GM18861 (cell line): ENCODE measurements around the gene HSPBAP1.
A peak's percentile ranks its signal among the peaks of the same experiment; 100 is the strongest.
"Not testable (repeated sequence)": the region's sequence is repeated elsewhere in the genome, so short reads cannot be mapped to it uniquely, and the experiment has no call there.

Source experiments
- ATAC-seq: cut with Tn5 transposase; IDR thresholded peaks from one replicate; pipeline ENCODE4 v1.9.1; 2021; ENCODE audit not compliant: unreplicated experiment

HSPBAP1 gene

DNA sequence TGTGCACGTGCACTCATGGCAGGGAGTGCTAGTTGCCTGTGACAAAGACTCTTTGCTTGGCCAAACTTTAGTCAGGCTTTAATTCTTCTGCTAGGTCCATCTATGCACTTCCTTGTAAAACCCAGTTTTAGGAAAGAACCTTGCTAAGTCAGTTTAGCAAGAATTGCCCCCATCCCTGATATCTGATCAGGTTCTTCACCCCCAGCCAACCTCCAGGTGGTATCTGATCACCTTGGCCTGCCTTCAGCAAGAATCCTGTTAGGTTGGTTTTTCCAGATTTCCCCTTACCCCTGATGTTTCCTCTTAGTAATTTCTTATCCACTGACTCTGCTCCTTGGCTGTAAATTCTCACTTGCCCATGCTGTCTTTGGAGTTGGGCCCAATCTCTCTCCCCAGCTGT is 8.4 kb downstream of the HSPBAP1 start:
- ATAC-seq = no peak

DNA sequence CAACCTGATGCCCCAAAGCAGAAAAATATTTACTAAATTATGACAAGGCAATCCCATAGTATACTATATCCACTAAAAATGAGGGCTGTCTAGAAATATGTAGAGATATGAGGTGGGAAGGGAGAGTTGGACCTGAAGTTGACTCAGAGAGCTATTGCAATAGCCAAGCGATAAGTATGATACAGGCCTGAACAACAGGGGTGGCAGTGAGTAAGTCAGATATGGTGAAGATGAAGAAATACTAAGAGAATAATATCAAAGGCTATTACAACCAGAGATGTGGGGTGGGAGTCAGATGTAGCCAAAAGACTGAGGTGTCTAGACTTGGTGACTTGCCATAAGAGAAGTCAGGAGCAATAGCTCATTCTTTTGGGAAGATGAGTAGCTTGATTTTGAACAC is 9.2 kb downstream of the HSPBAP1 start:
- no peak for ATAC-seq

DNA sequence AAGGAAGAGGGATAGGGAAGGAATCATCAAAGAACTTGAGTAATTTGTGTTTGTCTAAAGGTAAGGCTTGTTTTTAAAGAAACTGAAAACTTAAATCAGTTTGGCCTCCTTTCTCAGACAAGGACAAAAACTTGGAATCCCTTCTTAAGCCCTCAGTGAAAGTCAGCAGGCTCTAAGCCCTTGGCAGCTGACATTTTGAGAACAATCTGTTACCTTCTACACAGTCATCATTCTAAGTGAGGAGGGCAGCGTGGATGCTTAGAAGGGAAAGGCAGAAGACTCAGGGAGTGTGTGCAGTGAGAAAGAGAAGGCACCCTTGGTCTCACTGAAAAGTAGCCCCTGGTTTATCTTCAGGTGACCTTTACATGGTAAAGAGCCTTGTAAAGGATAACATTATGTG is 10.8 kb downstream of the HSPBAP1 start:
- no peak for ATAC-seq

DNA sequence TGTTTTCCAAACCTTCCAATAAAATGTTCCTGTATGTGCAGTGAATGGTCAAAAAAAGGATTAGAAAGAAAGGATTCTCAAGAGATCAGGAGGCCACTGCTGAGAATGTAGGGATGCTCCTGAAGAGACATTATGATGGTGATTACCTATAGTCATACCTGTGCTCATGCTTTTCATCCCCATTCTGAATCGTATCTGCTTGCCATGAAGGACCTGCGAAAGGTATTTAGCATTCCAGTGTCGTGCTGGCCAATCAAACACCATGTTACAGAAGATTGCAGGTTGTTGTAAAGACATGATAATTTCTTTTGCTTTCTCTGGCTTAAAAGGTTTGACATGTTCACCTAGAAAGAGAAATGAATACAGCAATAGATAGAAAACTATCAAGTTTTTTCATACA is 16.1 kb downstream of the HSPBAP1 start:
- ATAC-seq = no peak

DNA sequence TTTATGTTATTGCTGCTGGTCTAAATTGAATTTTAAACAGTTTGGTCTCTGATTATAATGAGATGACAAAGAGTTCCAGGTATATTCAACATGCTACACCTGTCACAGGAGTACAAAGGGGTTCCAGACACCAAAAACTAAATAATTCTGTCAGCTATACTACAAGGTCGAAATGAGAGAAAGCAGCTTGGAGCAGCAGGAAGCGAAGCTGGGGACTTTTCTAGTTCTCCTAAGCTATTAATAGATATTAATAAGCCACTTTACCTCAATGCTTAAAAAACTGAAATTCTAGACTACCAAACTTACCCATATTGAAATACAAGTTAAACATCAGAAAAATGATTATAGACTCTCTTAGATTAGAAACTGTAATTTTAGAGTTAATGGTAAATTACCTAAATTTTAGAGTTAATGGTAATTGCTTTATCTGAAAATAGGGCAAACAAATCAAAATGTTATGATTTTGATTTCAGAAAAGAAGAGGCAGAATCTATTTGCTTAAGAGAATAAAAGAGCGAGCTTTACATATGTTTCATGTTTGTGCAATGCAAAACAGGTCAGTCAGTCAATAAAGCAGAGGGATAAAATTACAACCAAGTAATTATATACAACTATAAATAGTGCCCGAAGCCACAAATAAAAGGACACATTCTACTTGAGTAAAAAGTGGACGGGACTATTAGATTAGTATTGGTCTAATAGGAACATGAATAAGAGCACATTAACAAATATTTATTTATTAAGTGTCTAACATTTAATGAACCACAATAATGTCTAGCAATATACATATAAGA is 16.8 kb downstream of the HSPBAP1 start:
- ATAC-seq = no peak

DNA sequence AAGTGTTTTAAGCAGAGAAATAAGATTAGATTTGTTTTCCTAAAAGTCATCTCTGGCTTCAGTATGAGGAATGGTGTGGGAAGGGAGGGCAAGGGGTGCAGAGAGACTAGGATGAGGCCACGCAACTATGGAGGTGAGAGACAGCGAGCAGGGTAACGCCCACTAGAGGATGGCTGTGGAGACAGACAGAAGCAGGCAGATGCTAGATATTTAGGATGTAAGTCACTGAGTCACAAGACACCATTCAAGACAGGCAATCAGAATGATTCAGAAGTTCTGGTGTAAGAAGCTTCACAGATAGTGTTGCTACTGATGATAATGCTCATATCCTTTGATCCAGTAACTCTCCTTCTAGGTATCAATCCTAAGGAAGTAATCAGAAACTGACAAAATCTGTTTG is 19.1 kb downstream of the HSPBAP1 start:
- no peak for ATAC-seq

DNA sequence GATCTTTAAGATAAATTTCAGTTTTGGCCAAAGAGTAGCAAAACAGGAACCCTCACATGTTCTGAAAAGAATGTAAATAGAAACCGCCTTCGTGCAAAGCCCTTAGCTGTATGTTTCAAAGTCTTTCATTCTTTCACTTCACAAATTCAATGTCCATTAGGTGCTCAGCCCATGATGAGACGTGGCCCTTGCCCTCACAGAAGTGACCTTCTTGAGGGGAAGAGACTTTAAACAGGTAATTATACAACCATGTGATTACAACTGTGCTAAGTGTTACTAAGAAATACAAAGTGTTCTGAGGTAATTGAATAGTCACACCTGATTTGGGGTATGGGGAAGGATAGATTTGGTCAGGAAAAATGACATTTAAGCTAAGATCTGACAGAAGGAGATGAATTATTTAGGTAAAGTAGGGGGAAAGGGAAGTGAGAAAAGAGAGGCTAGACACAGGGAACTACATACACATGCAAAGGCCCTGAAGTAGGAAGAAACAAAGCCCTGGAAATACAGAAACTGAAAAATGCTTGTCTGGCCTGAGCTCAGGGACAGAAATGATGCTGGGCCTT is 19.6 kb downstream of the HSPBAP1 start:
- ATAC-seq = no peak

DNA sequence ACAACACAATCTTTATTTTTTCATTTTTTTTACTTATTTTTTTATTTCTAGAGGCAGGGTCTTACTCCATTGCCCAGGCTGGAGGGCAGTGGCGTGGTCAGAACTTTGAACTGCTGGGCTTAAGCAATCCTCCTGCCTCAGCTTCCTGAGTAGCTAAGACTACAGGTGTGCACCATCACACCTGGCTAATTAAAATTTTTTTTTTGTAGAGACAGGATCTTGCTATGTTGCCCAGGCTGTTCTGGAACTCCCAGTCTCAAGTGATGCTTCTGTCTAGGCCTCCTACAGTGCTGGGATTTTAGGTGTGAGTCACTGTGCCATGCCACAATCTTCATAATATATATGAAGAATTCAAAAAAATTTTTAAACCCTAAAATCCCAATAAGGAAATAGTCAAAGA is 20.8 kb downstream of the HSPBAP1 start:
- ATAC-seq = no peak

DNA sequence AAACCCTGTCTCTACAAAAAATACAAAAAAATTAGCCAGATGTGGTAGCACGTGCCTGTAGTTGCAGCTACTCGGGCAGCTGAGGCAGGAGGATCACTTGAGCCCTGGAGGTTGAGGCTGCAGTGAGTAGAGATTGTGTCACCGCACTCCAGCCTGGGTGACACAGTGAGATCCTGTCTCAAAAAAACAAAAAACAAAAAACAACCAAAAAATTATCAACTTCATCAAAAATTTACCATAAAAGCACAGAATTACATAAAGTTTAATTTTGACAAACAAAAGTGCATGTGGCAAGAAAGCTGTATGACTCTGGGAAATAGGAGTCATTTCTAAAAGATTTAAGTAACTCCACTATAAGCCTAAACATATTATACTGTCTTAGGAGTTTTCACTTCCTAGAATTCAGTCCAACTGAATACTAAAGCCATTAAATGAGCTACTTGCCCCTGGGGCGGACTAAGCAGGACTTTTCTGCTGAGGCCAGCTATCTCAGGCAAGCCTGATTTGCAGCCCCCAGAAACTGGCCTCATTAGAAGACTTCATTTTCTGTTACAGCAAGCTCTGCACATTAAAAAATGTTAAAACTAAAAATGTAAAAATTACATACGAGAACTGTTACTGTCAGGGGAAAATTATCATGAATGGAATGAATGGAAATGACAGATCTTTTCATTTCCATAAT is 23.0 kb downstream of the HSPBAP1 start:
- ATAC-seq = no peak

DNA sequence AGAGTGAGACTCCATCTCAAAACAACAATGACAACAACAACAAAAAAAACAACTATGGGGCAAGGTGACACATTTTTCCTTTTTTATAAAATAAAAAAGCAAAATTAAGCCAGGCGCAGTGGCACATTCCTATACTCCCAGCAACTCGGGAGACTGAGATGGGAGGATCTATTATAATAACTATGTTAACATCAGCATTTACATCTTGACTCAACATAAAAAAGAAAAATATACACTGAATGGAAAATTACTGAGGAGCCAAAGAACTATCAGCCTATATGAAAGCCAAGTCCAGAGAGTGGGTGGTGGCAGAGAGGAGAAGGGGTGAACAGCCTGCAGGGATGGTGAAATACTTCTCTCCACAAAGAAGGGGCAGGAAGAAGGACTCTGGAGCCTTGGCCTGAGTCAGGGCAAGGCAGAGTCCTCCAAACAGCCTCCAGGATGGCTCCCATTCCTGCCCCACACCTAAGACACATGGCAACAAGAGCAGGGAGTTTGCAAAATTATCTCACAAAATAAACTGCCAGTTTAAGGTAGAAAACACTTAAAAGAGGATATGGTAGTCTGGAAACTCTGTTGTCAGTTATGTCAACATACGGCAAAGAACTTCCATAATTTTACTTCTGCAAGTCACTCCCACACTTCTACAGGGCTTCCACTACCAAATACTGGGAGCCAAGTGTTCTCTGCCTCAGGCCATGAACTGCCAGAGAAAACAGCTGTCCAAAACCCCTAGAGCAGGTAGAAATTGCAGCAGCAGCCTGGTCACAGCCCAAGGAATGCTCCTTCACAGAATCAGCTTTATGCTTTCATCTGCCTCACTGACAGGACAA is 25.9 kb downstream of the HSPBAP1 start:
- ATAC-seq = no peak

DNA sequence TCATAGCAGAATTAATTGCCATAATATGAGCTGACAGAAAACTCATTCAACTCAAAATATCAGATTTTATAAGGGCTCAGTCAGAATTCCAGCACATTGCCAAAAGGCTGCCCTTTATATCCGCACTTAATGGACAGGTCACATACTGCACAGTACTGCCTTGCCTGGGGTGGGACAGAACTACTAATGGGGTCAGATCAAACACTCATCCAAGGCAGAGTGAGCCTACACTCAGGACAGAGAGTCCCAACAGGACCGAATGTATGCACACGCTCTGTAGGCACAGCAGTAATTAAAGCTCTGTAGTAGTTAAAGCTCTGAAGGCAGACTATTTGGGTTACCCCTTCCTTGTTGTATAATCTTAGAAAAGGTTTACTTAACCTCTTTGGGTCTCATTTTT is 27.2 kb downstream of the HSPBAP1 start:
- no peak for ATAC-seq

DNA sequence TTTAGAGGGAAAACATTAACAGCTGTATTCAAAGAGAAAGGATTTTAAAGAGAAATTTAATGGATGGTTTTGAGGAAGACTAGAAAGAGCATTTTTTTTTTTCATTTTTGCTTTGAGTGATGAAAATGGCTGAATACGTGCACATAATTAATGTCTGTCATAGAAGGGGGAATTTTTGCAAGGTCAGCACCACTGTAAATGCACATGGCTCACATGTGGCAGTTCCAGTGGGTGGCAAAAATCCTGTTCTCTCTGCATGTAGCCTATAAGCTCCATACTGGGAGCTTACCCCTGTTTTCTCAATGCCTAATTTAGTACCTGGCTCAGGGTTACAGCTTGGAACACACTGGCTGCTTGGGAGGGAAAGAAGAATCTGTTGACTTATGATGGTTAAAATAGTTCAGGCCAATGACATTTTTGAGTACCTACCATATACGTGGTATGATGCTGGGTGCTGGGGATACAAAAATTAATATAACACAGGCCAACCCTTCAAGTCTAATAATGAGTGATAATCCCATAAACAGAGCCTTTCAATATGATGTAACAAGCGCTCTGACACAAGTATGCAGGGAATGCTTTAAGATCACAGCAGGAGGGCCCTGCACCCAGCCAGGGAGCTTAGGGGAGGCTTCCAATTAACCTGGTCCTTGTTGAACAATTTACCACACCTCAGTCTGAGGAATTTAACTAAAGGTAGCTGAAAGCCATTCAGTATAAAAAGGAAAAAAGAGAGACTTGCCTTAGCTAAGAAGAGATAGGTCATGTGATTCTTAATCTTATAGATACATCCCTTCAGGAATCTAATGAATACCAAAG is 33.0 kb downstream of the HSPBAP1 start:
- ATAC-seq = no peak

DNA sequence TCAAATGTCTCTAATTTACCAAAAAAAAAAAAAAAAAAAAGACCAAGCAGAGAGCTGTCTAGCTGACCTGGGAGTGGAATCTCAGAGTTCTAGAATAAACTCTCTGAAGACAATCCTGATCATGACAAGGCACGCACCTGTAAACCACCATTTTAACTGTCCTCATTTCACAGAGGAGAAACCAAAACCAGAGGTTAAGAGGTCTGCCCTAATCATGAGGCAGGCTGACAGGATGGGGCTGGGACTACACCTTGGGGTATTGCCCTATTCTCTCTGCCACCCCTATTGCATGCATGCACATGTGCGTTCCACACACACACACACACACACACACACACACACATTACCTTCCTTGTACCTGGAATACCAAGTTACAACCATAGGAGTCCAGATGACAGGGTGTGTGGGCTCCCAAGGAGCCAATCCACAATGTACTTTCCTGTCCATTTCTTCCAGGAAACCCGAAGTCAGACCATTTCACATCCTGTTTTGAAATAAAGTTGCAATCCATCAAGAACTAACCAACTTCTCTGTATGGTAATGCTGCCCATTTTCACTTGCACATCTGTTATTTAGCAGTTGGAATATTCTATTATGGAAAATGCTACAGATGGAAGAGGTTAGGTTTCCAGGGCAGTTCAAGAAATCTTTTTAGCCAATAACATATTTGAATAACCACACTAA is 34.6 kb downstream of the HSPBAP1 start:
- no peak for ATAC-seq

DNA sequence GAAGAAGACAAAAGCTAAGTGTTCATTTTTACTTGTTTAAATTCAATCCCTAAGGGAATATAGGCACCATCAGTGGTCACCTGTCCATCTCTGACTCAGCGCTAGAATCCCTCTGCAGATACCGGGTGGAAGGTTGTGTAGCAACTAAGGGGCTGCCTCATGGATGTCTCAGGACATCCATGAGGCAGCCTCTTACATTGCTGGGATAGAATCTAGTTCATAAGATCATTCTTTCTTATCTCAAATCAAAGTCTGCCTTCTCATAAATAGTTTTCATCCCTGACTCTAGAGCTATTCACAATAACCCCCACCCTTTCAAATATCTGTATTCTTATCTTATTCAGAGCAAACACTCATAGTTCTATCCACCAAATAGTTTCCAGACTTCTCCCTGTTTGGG is 38.1 kb downstream of the HSPBAP1 start:
- ATAC-seq = no peak

DNA sequence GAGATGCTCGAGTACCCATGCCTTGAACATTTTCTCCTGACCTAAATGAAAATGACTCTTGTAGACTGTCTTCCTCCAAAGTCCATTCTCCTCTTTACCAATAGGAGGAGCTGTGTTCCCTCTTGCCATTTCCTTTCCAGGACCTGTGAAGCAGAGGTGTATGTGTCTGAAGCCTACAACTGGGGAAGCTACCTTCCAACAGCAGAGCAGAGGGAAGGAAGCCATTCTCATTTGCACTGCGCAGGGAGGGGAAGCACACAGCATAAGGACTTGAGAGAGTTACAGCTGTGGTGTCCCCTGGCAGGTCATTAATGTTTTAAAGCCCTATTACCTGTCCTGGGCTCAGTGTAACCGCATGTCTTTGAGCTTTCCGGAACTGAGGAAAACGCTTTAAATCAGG is 38.7 kb downstream of the HSPBAP1 start:
- ATAC-seq = peak; percentile 62

DNA sequence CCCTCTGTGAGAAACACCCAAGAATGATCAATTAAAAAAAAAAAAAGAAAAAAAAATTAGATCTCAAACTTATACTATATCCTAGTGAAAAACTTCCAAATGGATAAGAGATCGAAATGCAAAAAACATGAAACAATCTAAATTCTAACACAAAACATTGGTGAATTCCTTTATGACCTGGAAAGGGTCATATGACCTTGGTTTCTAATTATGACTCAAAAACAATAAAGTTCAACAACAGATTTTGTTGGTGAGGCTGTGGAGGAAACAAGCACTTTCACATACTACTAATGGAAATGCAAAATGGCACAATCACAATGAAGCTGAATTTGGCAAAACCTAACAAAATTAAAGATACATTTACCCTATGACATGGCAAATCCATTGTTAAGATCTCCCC is 45.3 kb downstream of the HSPBAP1 start:
- no peak for ATAC-seq

DNA sequence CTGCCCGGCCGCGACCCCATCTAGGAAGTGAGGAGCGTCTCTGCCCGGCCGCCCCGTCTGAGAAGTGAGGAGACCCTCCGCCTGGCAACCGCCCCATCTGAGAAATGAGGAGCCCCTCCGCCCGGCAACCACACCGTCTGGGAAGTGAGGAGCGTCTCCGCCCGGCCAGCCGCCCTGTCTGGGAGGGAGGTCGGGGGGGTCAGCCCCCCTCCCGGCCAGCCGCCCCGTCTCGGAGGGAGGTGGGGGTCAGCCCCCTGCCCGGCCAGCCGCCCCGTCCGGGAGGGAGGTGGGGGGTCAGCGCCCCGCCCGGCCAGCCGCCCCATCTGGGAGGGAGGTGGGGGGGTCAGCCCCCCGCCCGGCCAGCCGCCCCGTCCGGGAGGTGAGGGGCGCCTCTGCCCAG is 46.3 kb downstream of the HSPBAP1 start:
- ATAC-seq = not testable (repeated sequence)

DNA sequence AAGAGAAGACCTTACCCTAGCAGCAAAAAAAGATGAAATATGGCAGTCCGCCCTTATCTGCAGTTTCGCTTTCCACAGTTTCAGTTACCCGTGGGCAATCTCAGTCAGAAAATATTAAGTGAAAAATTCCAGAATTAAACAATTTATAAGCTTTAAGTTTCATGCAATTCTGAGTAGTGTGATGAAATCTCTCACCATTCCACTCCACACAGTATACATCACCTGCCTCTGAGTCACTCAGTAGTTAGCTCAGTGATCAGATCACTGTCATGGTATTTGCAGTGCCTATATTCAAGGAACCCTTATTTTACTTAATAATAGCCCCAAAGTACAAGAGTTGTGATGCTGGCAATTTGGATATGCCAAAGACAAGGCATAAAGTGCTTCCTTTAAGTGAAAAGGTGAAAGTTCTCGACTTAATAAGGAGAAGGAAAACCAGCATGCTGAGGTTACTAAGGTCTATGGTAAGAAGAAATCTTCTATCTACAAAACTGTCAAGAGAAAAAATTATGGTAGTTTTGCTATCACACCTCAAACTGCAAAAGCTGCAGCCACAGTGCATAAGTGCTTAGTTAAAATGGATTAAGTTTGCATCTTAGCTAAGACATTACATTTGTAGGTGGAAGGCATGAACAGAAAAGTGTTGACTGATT is 48.1 kb downstream of the HSPBAP1 start:
- no peak for ATAC-seq

DNA sequence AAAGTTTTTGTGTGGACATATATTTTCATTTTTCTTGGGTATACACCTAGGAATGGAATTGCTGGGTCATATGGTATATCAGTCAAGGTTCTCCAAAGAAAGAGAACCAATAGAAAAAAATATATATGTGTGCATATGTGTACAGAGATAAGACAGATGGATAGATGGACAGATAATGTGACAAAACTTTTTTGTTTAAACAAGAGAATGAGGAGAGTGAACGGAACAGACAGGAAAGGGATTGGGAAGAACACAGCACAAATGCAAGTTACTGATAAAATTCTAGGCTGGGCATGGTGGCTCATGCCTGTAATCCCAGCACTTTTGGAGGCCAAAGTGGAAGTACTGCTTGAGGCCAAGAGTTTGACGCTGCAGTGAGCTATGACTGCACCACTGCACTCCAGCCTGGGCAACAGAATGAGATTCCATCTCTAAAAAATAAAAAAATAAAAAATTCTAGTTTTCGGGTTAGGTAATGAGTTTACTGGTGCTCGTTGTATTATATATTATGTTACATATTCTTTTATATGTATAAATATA is 50.0 kb downstream of the HSPBAP1 start:
- no peak for ATAC-seq
